GM19193 (cell line): ENCODE results near the gene SUPT5H.

Experiments
- POLR2A ChIP-seq: IDR thresholded peaks from 4 replicates; pipeline ENCODE4 v1.6.1; 2011; ENCODE audit not compliant: insufficient read depth, insufficient read length; ENCODE audit errors: extremely low read depth

SUPT5H gene

GRCh38 chr19:39428283-39429112, 16.9 kb upstream of the SUPT5H start:
- no peak for TF ChIP-seq POLR2A

GRCh38 chr19:39430675-39431593, 14.4 kb upstream of the SUPT5H start:
- no peak for TF ChIP-seq POLR2A

GRCh38 chr19:39432677-39433025, 12.7 kb upstream of the SUPT5H start:
- peak; percentile 29 for TF ChIP-seq POLR2A

- peak; percentile 44 for TF ChIP-seq POLR2A
These were observed 11.8 kb upstream of the SUPT5H start for GRCh38 chr19:39433480-39434079.

GRCh38 chr19:39434123-39435076, 11.0 kb upstream of the SUPT5H start:
- no peak for TF ChIP-seq POLR2A

- TF ChIP-seq POLR2A, result peak; percentile 99
These were observed 9.7 kb upstream of the SUPT5H start, which contains the start of gene RPS16 for GRCh38 chr19:39435499-39436349. RPS16 (minus strand) TSS chr19:39435949; CDS start chr19:39435895, 54 bp downstream.

- TF ChIP-seq POLR2A, result no peak
These were observed 9.0 kb upstream of the SUPT5H start for GRCh38 chr19:39436350-39436716.

GRCh38 chr19:39438270-39438934, 7.0 kb upstream of the SUPT5H start:
- no peak for TF ChIP-seq POLR2A

- no peak for TF ChIP-seq POLR2A
These were observed 685 bp upstream of the SUPT5H start for GRCh38 chr19:39444598-39445195.

GRCh38 chr19:39446365-39447084, 1.1 kb downstream of the SUPT5H start:
- no peak for TF ChIP-seq POLR2A

- no peak for TF ChIP-seq POLR2A
These were observed 2.9 kb downstream of the SUPT5H start for GRCh38 chr19:39448271-39448670.
